DND-41 (cell line): ENCODE data around the gene TEC.

Experiments
- CTCF ChIP-seq: IDR thresholded peaks from 2 replicates; pipeline ENCODE4 v1.5.1; 2012; ENCODE audit warnings: borderline replicate concordance, low read length, moderate library complexity, mild to moderate bottlenecking; ENCODE audit not compliant: poor library complexity, severe bottlenecking; ENCODE audit errors: extremely low read depth
- EZH2 ChIP-seq: IDR thresholded peaks from 3 replicates; pipeline ENCODE4 v1.6.1; 2012; ENCODE audit warnings: borderline replicate concordance, low read depth, mild to moderate bottlenecking, moderate library complexity, low read length, inconsistent platforms; ENCODE audit not compliant: severe bottlenecking

- no peak for TF ChIP-seq CTCF
- TF ChIP-seq EZH2: no peak
These were observed 76.4 kb downstream of the TEC start for GRCh38 chr4:48193096-48193836.
